Adrenal gland (tissue), 12 donors: ENCODE results near the gene MDGA2. TPM values are rescaled to one million over a fixed set of nuclear protein-coding genes. Genes with fewer than 3 reads are reported as not detected.

Experiments used
- DNase-seq, 7 donors: peaks; one replicate each; pipeline ENCODE4 v3.0.0-alpha.2; 2019 to 2020
- H3K27ac ChIP-seq, 5 donors: fragments of 200-600 bp; sonication (generic) in 4 of 5; 1 replicate in 3 of 5; 2 replicates in 2 of 5; pipeline versions ENCODE4 v1.5.1 to v1.8.0; 2016 to 2020; ENCODE audit warnings: mild to moderate bottlenecking in 1 of 5
- H3K27me3 ChIP-seq: fragments of 200-600 bp; 2 replicates; pipeline ENCODE4 v1.8.0; 2021
- H3K36me3 ChIP-seq, 2 donors: fragments of 200-600 bp; replicated peaks in 1 of 2; 1 replicate in 1 of 2; 2 replicates in 1 of 2; pipeline versions ENCODE4 v1.5.1 to v1.8.0; 2018 to 2022
- H3K4me1 ChIP-seq, 2 donors: fragments of 200-600 bp; replicated peaks in 1 of 2; 1 replicate in 1 of 2; 2 replicates in 1 of 2; pipeline versions ENCODE4 v1.5.1 to v1.8.0; 2018 to 2021
- H3K4me3 ChIP-seq, 4 donors: fragments of 200-600 bp; sonication (generic) in 3 of 4; one replicate each; pipeline ENCODE4 v1.5.1; 2016 to 2018
- H3K9me3 ChIP-seq, 3 donors: fragments of 200-600 bp; sonication (generic) in 1 of 3; replicated peaks in 1 of 3; 1 replicate in 2 of 3; 2 replicates in 1 of 3; pipeline versions ENCODE4 v1.5.1 to v1.8.0; 2016 to 2021
- CTCF ChIP-seq, 6 experiments: fragments of 450-650 bp in 4 of 6; fragments of 200-600 bp in 2 of 6; sonication (generic) in 1 of 6; IDR thresholded peaks; 1 replicate in 5 of 6; 2 replicates in 1 of 6; pipeline versions ENCODE4 v1.5.1 to v1.8.0; 2016 to 2021; ENCODE audit warnings: antibody characterized with exemption in 6 of 6, mild to moderate bottlenecking in 2 of 6, moderate library complexity in 1 of 6
- POLR2A ChIP-seq, 2 donors: fragments of 450-650 bp; IDR thresholded peaks; one replicate each; pipeline ENCODE4 v1.6.1; 2017; ENCODE audit warnings: antibody characterized with exemption in 2 of 2, mild to moderate bottlenecking in 2 of 2, moderate library complexity in 1 of 2
- WGBS, 4 donors: extraction: QIAGEN DNeasy Blood & Tissue Kit in 2 of 4; methylation state at CpG; one replicate each; pipeline versions ENCODE4 v1.1.5 to v1.1.7; 2013 to 2017; 5-methylcytosine and 5-hydroxymethylcytosine counted together
- intact Hi-C, 2 donors: fragments of 100-400 bp; cut with DNase I; formaldehyde crosslinking; loops; one replicate each; pipeline versions ENCODE4 v1.14.1 to v1.15.0; 2022 to 2023
- polyA plus RNA-seq, 3 donors: library from polyadenylated mRNA; stranded (reverse); fragments of 200-250 nt in 2 of 3; fragments of 350-450 nt in 1 of 3; fragmentation: Illumina TruSeq in 1 of 3; extraction: RNeasy Lipid Tissue Mini Kit (QIAGEN cat#74804) in 1 of 3; gene quantifications; one replicate each; pipeline ENCODE4 v1.2.3, GENCODE V29; 2013 to 2014
- total RNA-seq, 9 donors: library from RNA; depleted of rRNA in 4 of 9; stranded (reverse); fragments of >200 nt in 4 of 9; fragments of 120-200 nt in 1 of 9; fragmentation: NEBNext Ultra II Directional in 1 of 9; extraction: Animal tissue kit (Norgen Biotek cat#: 25700) in 1 of 9; gene quantifications; one replicate each; pipeline versions ENCODE4 v1.1.0 to v1.2.4, GENCODE V29; 2013 to 2023
- donor health status: healthy with polysubstance abuse.
- donor health status: Bipolar disorder and iron deficiency.
- donor health status: DM: yes; HTN: yes; CAD: no.
- donor health status: DM: no; HTN: no; CAD: no.
- donor health status: DM: no; HTN: no; CAD: no.
- donor health status: DM: yes; HTN: yes; CAD: no.

Gene MDGA2
- total and polyA plus RNA-seq, 12 donors, result 0.08 to 3.5 (median 0.34) TPM; not detected in 5

GRCh38 chr14:47447076-47447475, 228.3 kb downstream of the MDGA2 start:
- H3K36me3 ChIP-seq, result no peaks in the 10 kb centered on the region
- H3K27me3 ChIP-seq, result no peaks in the 10 kb centered on the region
- H3K27ac ChIP-seq, result no peak overlapping the region
- WGBS, 4 donors, result 41 to 78% (median 54%) methylated on average over 3 of the region's 3 CpGs
- no peak for DNase-seq
- no peak overlapping the region for H3K4me3 ChIP-seq
- TF ChIP-seq CTCF (IDR thresholded peaks at IDR 0.05) (no peak), POLR2A (IDR thresholded peaks at IDR 0.05) (no peak)
- H3K9me3 ChIP-seq, result no peaks in the 10 kb centered on the region
- intact Hi-C loops, result no loop called here
- no peaks in the 10 kb centered on the region for H3K4me1 ChIP-seq

GRCh38 chr14:47442211-47442610, 233.2 kb downstream of the MDGA2 start:
- Histone ChIP-seq H3K27ac (no peak overlapping the region), H3K4me1 (no peaks in the 10 kb centered on the region), H3K9me3 (no peaks in the 10 kb centered on the region), H3K27me3 (no peaks in the 10 kb centered on the region), H3K36me3 (no peaks in the 10 kb centered on the region), H3K4me3 (no peak overlapping the region)
- peak in 2 of 7 donors; percentile 7 to 52 for DNase-seq
- intact Hi-C loops, result no loop called here
- TF ChIP-seq POLR2A (IDR thresholded peaks at IDR 0.05) (no peak), CTCF (IDR thresholded peaks at IDR 0.05) (peak in 1 of 6 experiments; percentile 14)

DNA sequence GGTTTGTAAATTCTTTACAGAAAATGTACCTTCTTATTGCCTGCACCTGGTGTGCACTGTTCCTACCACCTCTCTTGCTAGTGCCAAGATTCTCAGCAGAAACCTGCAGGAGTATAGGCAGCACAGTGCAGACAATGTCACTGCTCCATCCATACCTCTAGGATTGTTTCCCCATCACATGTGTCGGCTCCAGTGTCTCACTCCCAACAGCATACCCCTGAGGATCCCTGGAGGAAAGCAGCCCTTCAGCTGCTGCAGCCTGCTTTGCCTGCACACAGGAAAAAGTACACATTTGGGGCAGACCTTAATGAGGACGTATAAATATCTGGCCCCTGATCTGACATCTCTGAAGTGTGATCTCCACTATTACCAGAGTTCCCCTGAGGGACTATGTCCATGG, 235.5 kb downstream of the MDGA2 start:
- no peak overlapping the region for H3K4me3 ChIP-seq
- H3K9me3 ChIP-seq, result no peaks in the 10 kb centered on the region
- H3K36me3 ChIP-seq, result no peaks in the 10 kb centered on the region
- TF ChIP-seq CTCF (IDR thresholded peaks at IDR 0.05) (no peak), POLR2A (IDR thresholded peaks at IDR 0.05) (no peak)
- no peak overlapping the region for H3K27ac ChIP-seq
- WGBS, 4 donors, result 20 to 68% (median 60%) methylated on average over 1 to 2 of the region's 2 CpGs
- no peak for DNase-seq
- intact Hi-C loops, result no loop called here
- no peaks in the 10 kb centered on the region for H3K4me1 ChIP-seq
- no peaks in the 10 kb centered on the region for H3K27me3 ChIP-seq

DNA sequence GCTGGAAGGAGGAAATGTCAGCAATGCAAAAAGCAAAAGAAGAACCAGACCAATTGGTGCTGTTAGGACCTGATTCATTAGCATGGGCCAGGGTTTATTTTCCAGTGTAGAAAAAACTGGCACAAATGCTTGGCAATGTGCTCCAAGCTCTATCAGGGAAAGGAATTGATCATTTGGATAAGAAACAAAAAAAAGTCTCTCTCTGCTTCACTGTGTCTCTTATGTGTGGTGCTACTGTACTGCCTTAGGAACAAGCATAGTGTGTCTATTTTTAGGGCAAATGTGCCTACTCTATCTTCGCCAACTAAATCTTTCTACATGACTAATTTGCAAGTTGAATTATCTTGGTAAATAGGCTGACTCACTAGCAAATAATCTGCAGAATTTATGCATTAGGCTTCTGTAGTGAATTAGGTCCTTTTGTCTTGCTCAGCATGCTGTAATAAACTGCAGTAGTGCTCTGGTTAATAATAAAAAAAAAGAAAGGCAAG, 236.7 kb downstream of the MDGA2 start:
- no peaks in the 10 kb centered on the region for H3K9me3 ChIP-seq
- H3K4me1 ChIP-seq, result no peaks in the 10 kb centered on the region
- H3K36me3 ChIP-seq, result no peaks in the 10 kb centered on the region
- no peaks in the 10 kb centered on the region for H3K27me3 ChIP-seq
- H3K27ac ChIP-seq, result no peak overlapping the region
- no peak overlapping the region for H3K4me3 ChIP-seq
- no peak for DNase-seq
- 22 to 43% (median 32%) methylated on average over 1 of the region's 1 CpG for WGBS, 4 donors
- intact Hi-C loops, result no loop called here
- TF ChIP-seq POLR2A (IDR thresholded peaks at IDR 0.05) (no peak), CTCF (IDR thresholded peaks at IDR 0.05) (no peak)
